Measurements from ENCODE around the gene CCDC170. TPM values are rescaled to one million over a fixed set of nuclear protein-coding genes. Genes with fewer than 3 reads are reported as not detected.

CCDC170 gene
- polyA plus RNA-seq, 1 donor from 2014 or later = 0.15 TPM

DNA sequence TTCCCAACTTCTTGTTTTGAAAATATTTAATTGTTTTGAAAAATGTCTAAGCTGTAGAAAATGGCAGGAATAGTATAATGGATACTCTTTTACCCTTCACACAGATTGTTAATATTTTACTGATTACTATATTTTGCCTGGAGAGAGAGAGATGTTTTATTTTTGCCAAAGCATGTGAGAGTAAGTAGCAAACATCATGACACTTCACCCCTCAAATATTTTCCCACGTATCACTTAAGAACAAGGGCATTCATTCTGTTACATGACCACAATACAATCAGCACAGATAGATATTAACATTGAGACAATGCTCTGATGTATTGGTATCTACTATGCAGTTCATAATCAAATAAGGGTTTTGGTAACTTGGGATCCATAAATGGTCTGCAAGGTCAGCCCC lies 116.5 kb downstream of the CCDC170 start:
- Histone ChIP-seq H2AFZ (ENCODE audit: low read depth, low read length) (no peak overlapping the region), H3K79me2 (replicated peaks; ENCODE audit: insufficient read depth, low read length) (no peaks in the 10 kb centered on the region), H3K4me3 (ENCODE audit: low read length) (no peak overlapping the region), H3F3A (ENCODE audit: insufficient read depth, low read length, poor library complexity, severe bottlenecking) (no peaks in the 10 kb centered on the region), H3K9me3 (ENCODE audit: low read length) (no peaks in the 10 kb centered on the region), H3K27ac (ENCODE audit: low read length) (no peak overlapping the region), H3K9me2 (ENCODE audit: insufficient read depth, low read length) (no peaks in the 10 kb centered on the region), H3K4me2 (ENCODE audit: low read length) (no peak overlapping the region), H3K36me3 (ENCODE audit: insufficient read depth, low read length) (no peaks in the 10 kb centered on the region), H3K9ac (ENCODE audit: low read length) (no peak overlapping the region), H4K20me1 (ENCODE audit: insufficient read depth) (no peaks in the 10 kb centered on the region), H3K27me3 (ENCODE audit: insufficient read depth, low read depth, low read length) (no peaks in the 10 kb centered on the region)
- no peak for TF ChIP-seq MXI1 (conservative IDR thresholded peaks at IDR 0.05; ENCODE audit: poor library complexity, severe bottlenecking)
- no peak for TF ChIP-seq SMC3 (conservative IDR thresholded peaks at IDR 0.05; ENCODE audit: poor library complexity)
- no peak for TF ChIP-seq CTCF (IDR thresholded peaks at IDR 0.05; ENCODE audit: poor library complexity, severe bottlenecking)
- no peak for TF ChIP-seq RAD21 (conservative IDR thresholded peaks at IDR 0.05)
- no peak for TF ChIP-seq POLR2AphosphoS5 (IDR thresholded peaks at IDR 0.05)
- TF ChIP-seq EZH2 (IDR thresholded peaks at IDR 0.05; ENCODE audit: borderline replicate concordance, insufficient read depth, low read length, poor library complexity, severe bottlenecking) = no peak
- no peak for TF ChIP-seq REST (IDR thresholded peaks at IDR 0.05; ENCODE audit: borderline replicate concordance)

DNA sequence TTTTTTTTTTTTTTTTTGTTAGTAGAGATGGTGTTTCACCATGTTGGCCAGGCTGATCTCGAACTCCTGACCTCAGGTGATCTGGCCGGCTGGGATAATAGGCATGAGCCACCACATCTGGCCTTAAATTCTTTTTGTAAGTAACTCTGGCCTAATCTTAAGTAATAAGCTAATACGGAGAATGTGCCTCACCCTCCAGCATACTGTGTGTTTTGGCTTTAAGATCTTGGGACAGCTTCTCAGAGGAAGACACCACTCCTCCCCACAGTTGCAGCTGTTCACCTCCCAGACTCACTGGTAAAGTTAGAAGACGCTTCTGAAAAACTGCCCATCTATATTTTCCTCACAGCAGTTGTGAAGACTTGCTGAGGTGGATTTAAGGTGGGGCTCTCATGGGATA lies 120.8 kb downstream of the CCDC170 start:
- H3K36me3 ChIP-seq (ENCODE audit: insufficient read depth, low read length) = no peaks in the 10 kb centered on the region
- no peaks in the 10 kb centered on the region for H3K27me3 ChIP-seq (ENCODE audit: insufficient read depth, low read depth, low read length)
- H3K9me3 ChIP-seq (ENCODE audit: low read length) = no peaks in the 10 kb centered on the region
- no peaks in the 10 kb centered on the region for H3K79me2 ChIP-seq (replicated peaks; ENCODE audit: insufficient read depth, low read length)
- H3K4me2 ChIP-seq (ENCODE audit: low read length) = no peak overlapping the region
- H2AFZ ChIP-seq (ENCODE audit: low read depth, low read length) = no peak overlapping the region
- no peaks in the 10 kb centered on the region for H3K9me2 ChIP-seq (ENCODE audit: insufficient read depth, low read length)
- TF ChIP-seq MXI1 (conservative IDR thresholded peaks at IDR 0.05; ENCODE audit: poor library complexity, severe bottlenecking) (no peak), REST (IDR thresholded peaks at IDR 0.05; ENCODE audit: borderline replicate concordance) (no peak), TAF1 (IDR thresholded peaks at IDR 0.05; ENCODE audit: low read depth) (no peak), POLR2AphosphoS5 (IDR thresholded peaks at IDR 0.05) (no peak), RAD21 (conservative IDR thresholded peaks at IDR 0.05) (no peak), CTCF (IDR thresholded peaks at IDR 0.05; ENCODE audit: poor library complexity, severe bottlenecking) (no peak), EP300 (conservative IDR thresholded peaks at IDR 0.05; ENCODE audit: poor library complexity, severe bottlenecking) (no peak), EZH2 (IDR thresholded peaks at IDR 0.05; ENCODE audit: borderline replicate concordance, insufficient read depth, low read length, poor library complexity, severe bottlenecking) (no peak), SMC3 (conservative IDR thresholded peaks at IDR 0.05; ENCODE audit: poor library complexity) (no peak)
- no peak overlapping the region for H3K27ac ChIP-seq (ENCODE audit: low read length)
- H3K4me3 ChIP-seq (ENCODE audit: low read length) = no peak overlapping the region
- no peaks in the 10 kb centered on the region for H3F3A ChIP-seq (ENCODE audit: insufficient read depth, low read length, poor library complexity, severe bottlenecking)
- no peak overlapping the region for H3K9ac ChIP-seq (ENCODE audit: low read length)
- no peaks in the 10 kb centered on the region for H4K20me1 ChIP-seq (ENCODE audit: insufficient read depth)
